T-helper 17 cell (primary cell): ENCODE results near the gene ARHGDIB. TPM values are rescaled to one million over a fixed set of nuclear protein-coding genes. Genes with fewer than 3 reads are reported as not detected.

Source experiments
- ATAC-seq: fragments of 150-1000 bp; cut with Tn5 transposase; 2 replicates; pipeline ENCODE4 v1.10.0; 2021; ENCODE audit warnings: mild to moderate bottlenecking, moderate library complexity
- DNase-seq, 3 donors: peaks; one replicate each; pipeline versions ENCODE4 v3.0.0 to v3.0.0-alpha.2; 2020 to 2021
- H3K9me3 ChIP-seq: one replicate; pipeline ENCODE4 v1.7.0; 2013; ENCODE audit warnings: low read length, mild to moderate bottlenecking; ENCODE audit not compliant: control insufficient read depth, poor library complexity, severe bottlenecking
- H3K27ac Mint-ChIP-seq: one replicate; pipeline ENCODE4 v1.8.0; 2022; ENCODE audit warnings: mild to moderate bottlenecking, moderate library complexity, mixed read lengths
- H3K27me3 Mint-ChIP-seq: one replicate; pipeline ENCODE4 v1.8.0; 2022; ENCODE audit warnings: mixed read lengths
- H3K36me3 Mint-ChIP-seq: one replicate; pipeline ENCODE4 v1.8.0; 2022; ENCODE audit warnings: low read depth, mixed read lengths
- H3K4me1 Mint-ChIP-seq: one replicate; pipeline ENCODE4 v1.8.0; 2022; ENCODE audit warnings: mild to moderate bottlenecking, mixed read lengths
- H3K4me3 Mint-ChIP-seq: one replicate; pipeline ENCODE4 v1.8.0; 2022; ENCODE audit warnings: mild to moderate bottlenecking, moderate library complexity, mixed read lengths
- total RNA-seq, 4 donors: library from RNA in 2 of 4; stranded (reverse) in 2 of 4; gene quantifications; one replicate each; pipeline ENCODE4 v1.2.3 and lab custom pipeline; 2022 to 2026

Gene ARHGDIB
- total RNA-seq, 2 donors from 2014 or later: 895 to 936 TPM

DNA sequence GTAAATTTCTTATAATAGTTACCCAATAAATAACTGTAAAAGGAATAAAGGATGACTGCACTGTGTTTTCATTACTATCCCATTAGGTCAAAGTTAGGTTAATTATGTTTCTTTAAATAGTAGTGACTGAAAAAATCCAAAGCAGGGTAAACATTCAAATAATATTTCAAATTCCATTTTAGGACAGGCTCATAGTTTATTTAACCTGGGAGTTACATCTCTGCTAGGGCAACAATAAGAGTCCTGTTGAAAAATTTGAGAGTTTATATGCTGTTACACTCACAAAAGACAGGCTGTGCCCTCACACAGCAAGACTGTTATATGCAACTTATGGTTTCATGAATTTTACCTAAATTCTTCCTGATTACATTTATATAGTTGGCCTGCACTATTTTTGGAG lies 31.1 kb downstream of the ARHGDIB start:
- H3K9me3 ChIP-seq: no peaks in the 10 kb centered on the region
- H3K4me3 Mint-ChIP-seq: no peak overlapping the region
- peaks cover 20% of the 10 kb centered on the region for H3K4me1 Mint-ChIP-seq
- H3K27ac Mint-ChIP-seq: no peak overlapping the region
- H3K27me3 Mint-ChIP-seq: no peaks in the 10 kb centered on the region
- ATAC-seq (no peak), DNase-seq (no peak)
- peaks cover 18% of the 10 kb centered on the region for H3K36me3 Mint-ChIP-seq

DNA sequence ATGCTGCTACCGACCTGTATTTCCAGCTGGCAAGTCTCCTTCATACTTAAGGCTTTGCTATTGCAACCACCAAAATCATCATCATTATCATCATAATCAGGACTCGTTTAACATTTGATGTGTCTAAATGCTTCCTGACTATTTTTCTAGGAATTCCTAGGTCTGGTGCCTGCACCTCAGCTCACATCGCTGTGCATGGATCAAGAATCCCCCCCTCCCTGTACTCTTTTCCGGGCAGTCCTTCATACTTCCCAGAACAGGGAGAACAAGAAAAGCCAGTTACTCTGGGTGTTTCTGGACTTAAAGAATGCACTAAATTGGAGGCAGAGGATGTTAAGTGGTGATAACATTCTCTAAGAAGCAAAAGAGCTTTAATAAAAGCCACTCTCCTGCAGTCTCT lies 32.5 kb downstream of the ARHGDIB start:
- no peak overlapping the region for H3K27ac Mint-ChIP-seq
- no peak for ATAC-seq
- no peak for DNase-seq
- H3K4me1 Mint-ChIP-seq: peaks cover 21% of the 10 kb centered on the region
- H3K9me3 ChIP-seq: no peaks in the 10 kb centered on the region
- H3K36me3 Mint-ChIP-seq: peaks cover 19% of the 10 kb centered on the region
- H3K27me3 Mint-ChIP-seq: no peaks in the 10 kb centered on the region
- H3K4me3 Mint-ChIP-seq: no peak overlapping the region

DNA sequence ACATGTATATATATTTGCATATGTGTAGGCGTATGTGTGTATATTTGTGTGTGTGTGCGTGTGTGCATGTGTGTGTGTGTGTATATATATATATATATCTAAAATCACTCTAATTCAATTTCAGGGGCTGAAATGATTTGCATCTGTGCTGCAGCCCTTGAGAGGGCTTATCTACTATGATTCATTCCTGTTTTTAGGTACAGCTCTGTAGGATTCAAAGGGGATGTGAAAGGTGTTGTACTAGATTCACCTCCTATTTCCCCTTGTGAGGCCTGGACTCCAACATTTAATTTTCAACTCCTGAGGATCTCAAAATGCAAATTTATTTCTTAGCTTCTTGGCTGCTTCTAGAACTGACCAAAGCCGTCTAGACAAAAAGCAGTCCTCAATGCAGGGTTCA lies 34.1 kb downstream of the ARHGDIB start:
- ATAC-seq: no peak
- Mint-ChIP-seq H3K36me3 (peaks cover 12% of the 10 kb centered on the region), H3K27me3 (no peaks in the 10 kb centered on the region), H3K27ac (no peak overlapping the region), H3K4me1 (peaks cover 13% of the 10 kb centered on the region), H3K4me3 (no peak overlapping the region)
- no peaks in the 10 kb centered on the region for H3K9me3 ChIP-seq
- no peak for DNase-seq

DNA sequence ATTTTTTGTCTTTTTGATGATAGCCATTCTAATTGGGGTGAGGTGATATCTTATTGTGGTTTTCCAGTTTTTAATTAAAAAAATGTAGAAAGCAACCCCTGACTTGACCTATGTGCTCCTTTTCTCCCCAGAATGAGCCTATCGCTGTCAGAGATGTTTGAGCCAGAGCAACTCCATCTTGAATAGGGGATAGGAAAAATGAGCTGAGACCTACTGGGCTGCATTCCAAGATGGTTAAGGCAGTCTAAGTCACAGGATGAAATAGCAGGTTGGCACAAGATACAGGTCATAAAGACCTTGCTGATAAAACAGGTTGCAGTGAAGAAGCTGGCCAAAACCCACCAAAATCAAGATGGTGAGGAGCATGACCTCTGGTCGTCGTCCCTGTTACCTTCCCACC lies 36.9 kb downstream of the ARHGDIB start:
- DNase-seq (no peak), ATAC-seq (no peak)
- no peak overlapping the region for H3K4me3 Mint-ChIP-seq
- H3K36me3 Mint-ChIP-seq: peaks cover 17% of the 10 kb centered on the region
- no peaks in the 10 kb centered on the region for H3K9me3 ChIP-seq
- no peaks in the 10 kb centered on the region for H3K27me3 Mint-ChIP-seq
- H3K27ac Mint-ChIP-seq: no peak overlapping the region
- peaks cover 21% of the 10 kb centered on the region for H3K4me1 Mint-ChIP-seq

DNA sequence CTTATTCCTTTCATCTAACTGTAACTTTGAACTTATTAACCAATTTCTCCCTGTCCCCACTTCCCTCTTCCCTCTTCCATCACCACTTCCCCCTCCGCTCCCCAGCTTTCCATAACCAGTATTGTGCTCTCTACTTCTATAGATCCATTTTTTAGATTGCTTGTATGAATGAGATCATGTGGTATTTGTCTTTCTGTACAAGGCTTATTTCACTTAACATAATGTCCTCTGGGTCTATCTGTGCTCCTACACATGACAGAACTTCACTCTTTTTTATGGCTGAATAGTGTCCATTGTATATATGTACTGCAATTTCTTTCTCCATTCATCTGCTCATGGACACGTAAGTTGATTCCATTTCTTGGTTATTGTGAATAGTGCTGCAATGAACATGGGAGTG lies 37.5 kb downstream of the ARHGDIB start:
- Mint-ChIP-seq H3K36me3 (peaks cover 17% of the 10 kb centered on the region), H3K27me3 (no peaks in the 10 kb centered on the region), H3K4me3 (no peak overlapping the region), H3K27ac (no peak overlapping the region), H3K4me1 (peaks cover 21% of the 10 kb centered on the region)
- ATAC-seq: no peak
- H3K9me3 ChIP-seq: no peaks in the 10 kb centered on the region
- no peak for DNase-seq

DNA sequence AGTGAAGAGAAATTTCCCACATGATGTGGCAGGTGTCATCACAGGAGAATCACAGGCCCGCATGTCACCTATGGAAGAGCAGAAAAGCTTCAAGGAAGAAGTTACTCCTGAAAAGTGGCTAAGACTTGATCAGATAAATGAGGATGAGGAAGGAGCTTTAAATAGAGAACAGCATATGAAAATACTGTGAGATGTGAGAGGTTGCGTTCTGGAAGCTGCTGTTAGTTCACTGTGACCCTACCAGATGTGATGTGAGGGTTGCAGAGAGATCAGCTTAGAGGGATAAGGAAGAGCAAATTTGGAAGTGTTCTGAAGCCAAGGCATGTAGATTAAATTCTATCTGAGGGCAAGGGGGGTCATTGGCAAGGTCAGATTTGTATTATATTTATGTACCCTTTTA lies 40.2 kb downstream of the ARHGDIB start:
- no peaks in the 10 kb centered on the region for H3K27me3 Mint-ChIP-seq
- peak overlapping the region; percentile 81 for H3K27ac Mint-ChIP-seq
- H3K4me3 Mint-ChIP-seq: no peak overlapping the region
- ATAC-seq (peak; percentile 30), DNase-seq (no peak)
- peaks cover 26% of the 10 kb centered on the region for H3K36me3 Mint-ChIP-seq
- H3K4me1 Mint-ChIP-seq: peaks cover 16% of the 10 kb centered on the region
- H3K9me3 ChIP-seq: no peaks in the 10 kb centered on the region

DNA sequence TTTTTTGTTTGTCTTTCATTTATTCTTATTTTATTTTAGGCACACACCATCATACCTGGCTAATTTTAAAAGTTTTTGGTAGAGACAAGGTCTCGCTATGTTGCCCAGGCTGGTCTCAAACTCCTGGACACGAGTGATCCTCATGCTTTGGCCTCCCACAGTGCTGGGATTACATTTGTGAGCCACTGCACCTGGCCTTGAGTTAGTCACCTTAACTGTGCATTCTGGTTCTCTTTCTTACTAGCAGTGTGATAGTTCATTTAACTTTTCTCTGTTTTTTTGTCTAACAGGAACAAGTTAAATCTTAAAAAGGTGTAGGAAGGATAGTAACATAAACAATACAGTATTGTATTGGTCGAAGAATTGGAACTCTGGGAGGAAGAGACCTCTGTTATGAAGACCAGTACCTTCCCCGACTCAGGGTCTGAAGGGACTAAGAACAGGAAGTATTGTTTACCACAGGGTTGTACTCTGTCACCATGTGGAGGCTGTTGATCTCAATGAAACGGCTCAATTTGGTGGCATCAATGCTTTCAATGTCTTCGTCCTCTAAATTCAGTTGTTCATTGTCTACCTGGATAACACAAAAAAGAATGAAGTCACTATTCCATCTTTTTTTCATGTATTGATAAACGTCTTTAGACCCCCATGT lies 40.8 kb downstream of the ARHGDIB start:
- H3K27ac Mint-ChIP-seq: peak overlapping the region; percentile 81
- no peaks in the 10 kb centered on the region for H3K27me3 Mint-ChIP-seq
- H3K36me3 Mint-ChIP-seq: peaks cover 26% of the 10 kb centered on the region
- ATAC-seq (peak; percentile 73), DNase-seq (no peak)
- peaks cover 16% of the 10 kb centered on the region for H3K4me1 Mint-ChIP-seq
- H3K4me3 Mint-ChIP-seq: no peak overlapping the region
- no peaks in the 10 kb centered on the region for H3K9me3 ChIP-seq

DNA sequence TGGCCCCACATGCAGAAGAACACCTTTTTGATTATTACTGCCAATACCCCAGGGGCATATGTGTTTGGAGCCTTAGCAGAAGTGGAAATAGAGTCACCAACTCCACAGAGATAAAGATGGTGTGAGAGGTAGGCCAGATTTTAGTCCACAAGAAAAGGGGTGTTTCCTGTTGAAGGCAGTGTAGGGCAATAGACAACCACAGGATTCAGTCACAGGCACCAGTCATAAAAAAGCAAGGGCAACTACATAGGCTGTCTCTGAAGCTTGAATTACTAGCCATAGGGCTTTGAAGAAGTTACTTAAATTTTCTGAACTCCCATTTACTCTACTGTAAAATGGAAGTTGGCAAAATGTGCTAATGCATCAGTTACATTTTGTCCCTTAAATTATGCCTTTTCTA lies 41.9 kb downstream of the ARHGDIB start:
- no peaks in the 10 kb centered on the region for H3K9me3 ChIP-seq
- Mint-ChIP-seq H3K27ac (peak overlapping the region; percentile 81), H3K27me3 (no peaks in the 10 kb centered on the region), H3K36me3 (peaks cover 31% of the 10 kb centered on the region), H3K4me3 (no peak overlapping the region), H3K4me1 (peaks cover 18% of the 10 kb centered on the region)
- DNase-seq (no peak), ATAC-seq (no peak)

DNA sequence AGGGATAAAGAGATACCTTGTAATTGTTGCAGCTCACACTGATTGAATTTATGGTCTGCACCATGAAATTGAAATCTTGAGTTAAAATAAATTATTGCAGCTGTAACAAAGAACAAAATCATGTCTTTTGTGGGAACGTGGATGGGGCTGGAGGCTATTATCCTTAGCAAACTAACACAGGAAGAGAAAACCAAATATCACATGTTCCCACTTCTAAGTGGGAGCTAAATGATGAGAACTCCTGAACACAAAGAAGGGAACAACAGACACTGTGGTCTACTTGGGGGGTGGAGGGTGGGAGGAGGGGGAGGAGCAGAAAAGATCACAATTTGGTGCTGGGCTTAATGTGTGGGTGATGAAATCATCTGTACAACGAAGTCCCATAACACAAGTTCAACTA lies 45.7 kb downstream of the ARHGDIB start:
- peaks cover 36% of the 10 kb centered on the region for H3K36me3 Mint-ChIP-seq
- H3K27ac Mint-ChIP-seq: no peak overlapping the region
- H3K4me1 Mint-ChIP-seq: peaks cover 11% of the 10 kb centered on the region
- no peak overlapping the region for H3K4me3 Mint-ChIP-seq
- no peaks in the 10 kb centered on the region for H3K27me3 Mint-ChIP-seq
- H3K9me3 ChIP-seq: no peaks in the 10 kb centered on the region
- ATAC-seq (no peak), DNase-seq (no peak)

DNA sequence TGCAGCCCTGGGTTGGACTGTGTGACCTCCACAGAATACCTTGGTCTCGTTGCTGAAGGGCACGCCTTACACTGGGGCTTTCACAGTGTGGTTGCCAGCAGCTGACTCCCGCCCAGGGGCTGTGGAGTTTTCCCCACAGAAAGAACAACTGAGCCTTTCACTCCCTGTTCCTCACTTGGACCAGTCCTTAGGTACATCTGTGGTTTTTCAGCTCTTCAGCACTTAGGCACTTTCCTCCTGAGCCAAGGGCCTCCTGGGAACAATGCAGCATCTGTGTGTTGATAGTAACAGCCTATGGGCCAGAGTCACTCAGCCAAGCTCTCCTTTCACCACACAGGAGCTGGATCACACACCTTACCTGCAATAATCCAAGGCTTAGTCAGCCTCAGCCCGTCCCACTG lies 48.0 kb downstream of the ARHGDIB start:
- Mint-ChIP-seq H3K4me1 (peaks cover 10% of the 10 kb centered on the region), H3K27ac (no peak overlapping the region)

DNA sequence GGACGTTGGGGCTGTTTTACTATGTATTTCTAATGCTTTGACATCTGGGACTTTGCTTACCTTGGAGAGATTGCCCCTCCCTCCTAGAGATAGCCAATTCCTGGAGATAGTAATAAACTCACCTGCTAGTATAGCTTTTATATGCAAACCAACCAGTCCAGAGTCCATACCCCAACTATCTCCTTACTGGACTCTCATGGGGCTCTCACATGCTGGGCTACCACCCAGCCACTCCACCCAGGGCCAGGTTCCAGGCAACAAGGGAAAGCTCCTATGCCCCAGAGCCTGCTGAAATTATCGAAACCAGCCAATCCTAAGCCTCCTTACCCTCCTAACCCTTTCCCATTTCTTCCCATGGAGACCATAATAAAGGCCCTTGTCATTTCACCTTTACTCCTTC lies 50.3 kb downstream of the ARHGDIB start:
- no peaks in the 10 kb centered on the region for H3K27me3 Mint-ChIP-seq
- no peak for ATAC-seq
- peak overlapping the region; percentile 3 for H3K27ac Mint-ChIP-seq
- DNase-seq: no peak
- H3K4me3 Mint-ChIP-seq: no peak overlapping the region
- no peaks in the 10 kb centered on the region for H3K9me3 ChIP-seq
- H3K36me3 Mint-ChIP-seq: peaks cover 18% of the 10 kb centered on the region
- peaks cover 8% of the 10 kb centered on the region for H3K4me1 Mint-ChIP-seq

More for the DNA sequence above, 48.0 kb downstream of the ARHGDIB start:
- H3K9me3 ChIP-seq: no peaks in the 10 kb centered on the region
- ATAC-seq (no peak), DNase-seq (no peak)
- no peak overlapping the region for H3K4me3 Mint-ChIP-seq
- H3K27me3 Mint-ChIP-seq: no peaks in the 10 kb centered on the region
- H3K36me3 Mint-ChIP-seq: peaks cover 30% of the 10 kb centered on the region

DNA sequence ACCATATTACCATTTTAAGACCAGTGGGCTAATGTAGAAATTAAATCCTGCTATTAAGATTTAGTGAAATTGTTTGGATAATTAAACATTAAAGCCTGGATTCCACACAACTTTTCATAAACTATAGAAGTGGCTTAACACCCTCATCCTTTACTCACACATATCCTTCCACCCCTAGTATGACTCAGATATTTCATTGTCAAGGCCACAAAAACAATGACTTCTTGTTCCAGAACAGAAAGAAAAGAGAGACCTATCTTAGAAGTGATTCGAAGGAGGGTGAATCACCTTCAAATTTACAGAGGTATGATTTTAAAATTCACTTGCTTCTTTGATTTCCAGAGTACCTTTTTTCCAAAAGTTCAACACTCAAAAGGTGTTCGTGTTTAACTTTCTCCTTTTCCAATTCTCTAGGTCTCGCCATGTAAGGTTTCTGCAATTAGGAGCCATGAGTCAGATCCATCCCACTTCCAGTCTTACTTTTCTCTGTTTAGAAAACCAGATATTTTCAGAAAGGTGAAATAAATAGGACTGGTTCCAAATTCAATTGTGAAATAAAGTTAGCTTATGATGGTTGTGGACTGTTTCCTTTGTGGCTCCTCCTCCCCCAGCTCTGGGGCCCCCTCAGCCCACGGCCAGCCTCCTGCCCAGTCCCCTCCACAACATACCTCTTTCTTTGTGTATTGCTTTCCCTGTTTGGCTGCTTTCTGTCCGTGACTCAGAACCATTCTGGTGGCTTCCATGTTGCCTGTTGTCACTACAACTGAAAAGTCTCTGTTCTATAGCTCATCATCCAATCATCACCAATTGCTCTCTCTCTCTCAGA lies 51.1 kb downstream of the ARHGDIB start:
- ATAC-seq (no peak), DNase-seq (no peak)
- no peak overlapping the region for H3K4me3 Mint-ChIP-seq
- H3K27me3 Mint-ChIP-seq: no peaks in the 10 kb centered on the region
- peaks cover 6% of the 10 kb centered on the region for H3K4me1 Mint-ChIP-seq
- H3K27ac Mint-ChIP-seq: no peak overlapping the region
- no peaks in the 10 kb centered on the region for H3K9me3 ChIP-seq
- peaks cover 18% of the 10 kb centered on the region for H3K36me3 Mint-ChIP-seq

DNA sequence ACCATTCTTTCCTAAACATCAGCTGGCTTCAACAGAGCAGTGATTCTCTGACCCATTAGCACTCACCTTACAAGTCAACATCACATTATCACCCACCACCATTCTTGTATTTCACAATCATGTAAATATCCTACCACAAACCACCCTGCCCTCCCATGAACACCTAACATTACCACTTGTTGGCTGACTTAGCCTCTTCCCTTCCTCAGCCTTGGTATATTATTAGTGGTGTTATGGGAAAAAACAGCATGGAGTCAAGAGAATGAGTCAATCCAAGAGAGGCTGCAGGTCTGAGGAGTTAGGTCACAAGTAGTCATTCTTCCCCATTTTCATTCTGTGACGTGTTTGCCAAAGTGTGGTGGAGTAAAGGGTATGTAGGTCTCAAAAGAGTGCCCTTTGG lies 53.4 kb downstream of the ARHGDIB start:
- ATAC-seq: no peak
- no peaks in the 10 kb centered on the region for H3K9me3 ChIP-seq
- Mint-ChIP-seq H3K4me1 (peaks cover 3% of the 10 kb centered on the region), H3K27ac (no peak overlapping the region), H3K27me3 (no peaks in the 10 kb centered on the region), H3K36me3 (peaks cover 4% of the 10 kb centered on the region), H3K4me3 (no peak overlapping the region)
- no peak for DNase-seq

DNA sequence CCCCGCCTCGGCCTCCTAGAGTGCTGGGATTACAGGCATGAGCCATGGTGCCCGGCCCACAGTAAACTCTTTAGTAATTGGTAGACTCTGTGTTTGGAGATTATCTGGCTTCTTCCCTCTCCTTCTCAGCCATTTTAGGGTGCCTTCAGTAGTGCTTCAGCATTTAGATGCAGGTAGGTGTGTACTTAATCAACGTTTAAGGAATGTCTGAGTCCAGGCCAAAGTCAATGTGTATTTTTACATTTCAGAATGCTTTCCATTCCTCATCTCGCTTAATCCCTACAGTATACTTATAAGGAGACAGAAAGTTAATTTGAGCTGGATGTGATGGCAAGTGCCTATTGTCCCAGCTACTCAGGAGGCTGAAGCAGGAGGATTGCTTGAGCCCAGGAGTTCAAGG lies 55.3 kb downstream of the ARHGDIB start:
- no peak overlapping the region for H3K27ac Mint-ChIP-seq
- DNase-seq: no peak
- ATAC-seq: no peak
- no peaks in the 10 kb centered on the region for H3K27me3 Mint-ChIP-seq
- H3K4me1 Mint-ChIP-seq: peaks cover 4% of the 10 kb centered on the region
- no peaks in the 10 kb centered on the region for H3K9me3 ChIP-seq
- H3K36me3 Mint-ChIP-seq: peaks cover 2% of the 10 kb centered on the region
- no peak overlapping the region for H3K4me3 Mint-ChIP-seq
